ENCODE measurements around the gene HAO1. TPM values are rescaled to one million over a fixed set of nuclear protein-coding genes. Genes with fewer than 3 reads are reported as not detected.

HAO1 gene
- total and polyA plus RNA-seq, 2 of the 4 experiments (the other 2 are of a cell fraction) = not detected

- dilution Hi-C loops (cut with HindIII; ENCODE audit: low sequenced_read_pairs, unreplicated experiment) = no loop called here
- Histone ChIP-seq H2BK20ac (ENCODE audit: low read depth, low read length) (no peak overlapping the region), H3K56ac (ENCODE audit: extremely low read depth, insufficient read depth, low read length) (no peak overlapping the region), H3K4me1 (ENCODE audit: control insufficient read depth, insufficient read depth, low read length) (no peaks in the 10 kb centered on the region), H2BK15ac (ENCODE audit: low read depth, low read length) (no peak overlapping the region), H3K18ac (ENCODE audit: low read depth, low read length) (no peak overlapping the region), H2AK5ac (ENCODE audit: low read depth, low read length) (no peak overlapping the region), H3K36me3 (ENCODE audit: control insufficient read depth, insufficient read depth, low read length) (no peaks in the 10 kb centered on the region), H4K8ac (ENCODE audit: low read depth in 2 of 2, low read length in 2 of 2) (no peak overlapping the region), H3K9ac (ENCODE audit: low read depth, low read length) (no peak overlapping the region), H3K9me1 (ENCODE audit: insufficient read depth, low read length) (no peaks in the 10 kb centered on the region), H3K27me3 (ENCODE audit: control insufficient read depth, insufficient read depth, low read length) (no peaks in the 10 kb centered on the region), H4K20me1 (ENCODE audit: insufficient read depth, low read length) (no peaks in the 10 kb centered on the region), H3K4ac (ENCODE audit: low read depth, low read length) (no peak overlapping the region), H2BK120ac (ENCODE audit: low read depth, low read length) (no peak overlapping the region), H3K9me3 (ENCODE audit: control insufficient read depth, insufficient read depth, low read length) (no peaks in the 10 kb centered on the region), H2AFZ (replicated peaks; ENCODE audit: low read length, poor library complexity) (no peak overlapping the region), H3K14ac (replicated peaks; ENCODE audit: low read depth, low read length) (no peak overlapping the region), H4K91ac (ENCODE audit: insufficient read depth, low read depth, low read length) (no peak overlapping the region), H3K4me3 (ENCODE audit: insufficient read depth, low read depth, low read length) (no peak overlapping the region), H4K5ac (ENCODE audit: low read depth, low read length) (no peak overlapping the region), H2AK9ac (replicated peaks; ENCODE audit: low read depth, low read length, poor library complexity) (no peak overlapping the region), H3K4me2 (ENCODE audit: low read depth, low read length) (no peak overlapping the region), H3K79me1 (ENCODE audit: low read depth in 1 of 2, low read length in 2 of 2) (no peaks in the 10 kb centered on the region), H3K23ac (ENCODE audit: low read depth, low read length) (no peak overlapping the region), H2BK5ac (ENCODE audit: low read depth, low read length, poor library complexity, severe bottlenecking) (no peak overlapping the region), H3K27ac (ENCODE audit: insufficient read depth, low read length) (no peak overlapping the region)
- POLR2A ChIA-PET (ENCODE audit: unreplicated experiment) = no interaction called here
- DNase-seq = no peak
- ATAC-seq (ENCODE audit: low read depth) = no peak
- CTCF ChIA-PET = no interaction called here
- no TSS peak for BruUV-seq (replicated peaks)
- 57 to 100% methylated on average over 1 of the region's 7 CpGs for WGBS, 2 experiments (ENCODE audit: extremely low coverage in 2 of 2, insufficient read length in 1 of 2)
- TF ChIP-seq MXI1 (IDR thresholded peaks at IDR 0.05; ENCODE audit: borderline replicate concordance, low read depth, low read length) = no peak
- TF ChIP-seq NFE2L2 (IDR thresholded peaks at IDR 0.05; ENCODE audit: low read depth, low read length) = no peak
- no peak for TF ChIP-seq MAZ (IDR thresholded peaks at IDR 0.05; ENCODE audit: borderline replicate concordance, low read depth, low read length)
- TF ChIP-seq RFX5 (IDR thresholded peaks at IDR 0.05; ENCODE audit: low read depth, low read length) = no peak
- TF ChIP-seq CTCF (conservative IDR thresholded peaks at IDR 0.05; ENCODE audit: low read depth, low read length) = no peak
- TF ChIP-seq CHD1 (IDR thresholded peaks at IDR 0.05; ENCODE audit: low read depth, low read length) = no peak
- TF ChIP-seq USF2 (IDR thresholded peaks at IDR 0.05; ENCODE audit: low read depth, low read length) = no peak
- no peak for TF ChIP-seq SMC3 (IDR thresholded peaks at IDR 0.05; ENCODE audit: low read depth, low read length)
- TF ChIP-seq RCOR1 (IDR thresholded peaks at IDR 0.05; ENCODE audit: insufficient replicate concordance, low read length) = no peak
- intact Hi-C loops (cut with micrococcal nuclease) = no loop called here
- in situ Hi-C loops (cut with MboI; ENCODE audit: low sequenced_read_pairs) = no loop called here
These were observed 47.1 kb downstream of the HAO1 start for GRCh38 chr20:7893014-7893730.

Measured in IMR-90 (cell line).